Activated CD8-positive, alpha-beta T cell treated with anti-CD3 and anti-CD28 coated beads for 36 hours (primary cell): ENCODE measurements around the gene MTA2. TPM values are rescaled to one million over a fixed set of nuclear protein-coding genes. Genes with fewer than 3 reads are reported as not detected.
"Not testable (repeated sequence)": the region's sequence is repeated elsewhere in the genome, so short reads cannot be mapped to it uniquely, and the experiment has no call there.

ENCODE experiments used
- ATAC-seq: fragments of 200-7000 bp; cut with Tn5 transposase; one replicate; pipeline ENCODE4 v1.10.0; 2021; ENCODE audit warnings: mild to moderate bottlenecking, moderate library complexity
- CTCF ChIA-PET: fragments of 350-600 bp; sonication (Branson Sonifier 250); formaldehyde crosslinking; loops from one replicate; lab custom pipeline; 2021; ENCODE audit warnings: antibody characterized with exemption; lab: Charles Lee
- POLR2A ChIA-PET: fragments of 350-600 bp; sonication (Branson Sonifier 250); formaldehyde crosslinking; loops from one replicate; lab custom pipeline; 2021; ENCODE audit warnings: antibody characterized with exemption; lab: Charles Lee
- DNase-seq: peaks from one replicate; pipeline ENCODE4 v3.0.0-alpha.2; 2020
- H3K27ac Mint-ChIP-seq: one replicate; pipeline ENCODE4 v1.8.0; 2021; ENCODE audit warnings: mild to moderate bottlenecking, mixed read lengths
- H3K27me3 Mint-ChIP-seq: one replicate; pipeline ENCODE4 v1.8.0; 2021; ENCODE audit warnings: mixed read lengths
- H3K36me3 Mint-ChIP-seq: one replicate; pipeline ENCODE4 v1.8.0; 2021; ENCODE audit warnings: low read depth, mixed read lengths
- H3K4me1 Mint-ChIP-seq: one replicate; pipeline ENCODE4 v1.8.0; 2021; ENCODE audit warnings: low read depth, mixed read lengths
- H3K4me3 Mint-ChIP-seq: one replicate; pipeline ENCODE4 v1.8.0; 2021; ENCODE audit warnings: mild to moderate bottlenecking, moderate library complexity, mixed read lengths
- H3K9me3 Mint-ChIP-seq: one replicate; pipeline ENCODE4 v1.8.0; 2021; ENCODE audit warnings: mixed read lengths
- intact Hi-C: fragments of 100-400 bp; cut with micrococcal nuclease; formaldehyde crosslinking; loops from one replicate; pipeline ENCODE4 v1.10.0; 2022
- total RNA-seq, 2 experiments: library from RNA; stranded (reverse); gene quantifications; one replicate each; pipeline ENCODE4 v1.2.3, GENCODE V29; 2021
- TF ChIP-seq, protein P1 (sequence below): fragments of 200-600 bp; IDR thresholded peaks from one replicate; pipeline ENCODE4 v1.8.0; 2022; ENCODE audit warnings: antibody characterized with exemption, mild to moderate bottlenecking

The MTA2 gene
- total RNA-seq, 2 experiments from 2014 or later: 159 to 164 TPM

DNA sequence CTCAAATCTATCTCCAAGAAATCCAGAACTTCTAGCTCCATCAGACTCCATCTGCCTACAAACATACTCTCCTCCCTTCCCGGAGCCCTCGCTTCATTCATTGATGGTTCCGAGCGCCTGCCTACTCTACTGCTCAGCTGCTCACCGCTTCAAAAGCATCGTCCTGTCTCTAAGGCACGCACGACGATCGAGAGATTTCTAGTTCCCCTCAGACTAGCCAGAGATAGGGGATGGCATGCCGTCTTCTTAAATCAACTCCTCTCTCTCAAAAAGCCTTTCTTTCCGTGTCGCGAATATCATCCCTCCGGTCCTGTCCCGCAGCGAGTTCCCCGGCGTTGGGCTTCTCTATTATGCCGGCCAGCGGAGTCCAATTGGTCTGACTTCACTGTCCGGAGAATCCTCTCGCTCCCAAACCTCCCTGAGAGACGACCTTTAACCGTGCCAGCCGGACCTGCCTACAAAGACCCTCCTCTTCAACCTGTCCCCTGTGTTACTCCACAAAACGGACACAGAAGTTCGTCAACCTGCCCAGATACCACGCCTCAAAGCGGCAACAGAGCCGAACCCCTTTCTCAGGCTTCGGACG, 28.6 kb downstream of the MTA2 start:
- Mint-ChIP-seq H3K27ac (peak overlapping the region; percentile 97), H3K4me3 (peak overlapping the region; percentile 96), H3K9me3 (no peaks in the 10 kb centered on the region), H3K36me3 (peaks cover 70% of the 10 kb centered on the region), H3K4me1 (peaks cover 51% of the 10 kb centered on the region), H3K27me3 (no peaks in the 10 kb centered on the region)
- no peak for ATAC-seq
- ChIA-PET CTCF (interaction anchor here (1.0 to 4.0 kb wide), 11 partner anchors 13 to 179 kb away, joined by 3 to 14 read pairs (median 5); partner anchors contain the start of gene TUT1), POLR2A (interaction anchor here (1.0 to 11.0 kb wide), 14 partner anchors 12 to 282 kb away, joined by 3 to 156 read pairs (median 6); partner anchors contain the start of genes C11orf98, CSKMT and TUT1)
- TF ChIP-seq, protein P1, sequence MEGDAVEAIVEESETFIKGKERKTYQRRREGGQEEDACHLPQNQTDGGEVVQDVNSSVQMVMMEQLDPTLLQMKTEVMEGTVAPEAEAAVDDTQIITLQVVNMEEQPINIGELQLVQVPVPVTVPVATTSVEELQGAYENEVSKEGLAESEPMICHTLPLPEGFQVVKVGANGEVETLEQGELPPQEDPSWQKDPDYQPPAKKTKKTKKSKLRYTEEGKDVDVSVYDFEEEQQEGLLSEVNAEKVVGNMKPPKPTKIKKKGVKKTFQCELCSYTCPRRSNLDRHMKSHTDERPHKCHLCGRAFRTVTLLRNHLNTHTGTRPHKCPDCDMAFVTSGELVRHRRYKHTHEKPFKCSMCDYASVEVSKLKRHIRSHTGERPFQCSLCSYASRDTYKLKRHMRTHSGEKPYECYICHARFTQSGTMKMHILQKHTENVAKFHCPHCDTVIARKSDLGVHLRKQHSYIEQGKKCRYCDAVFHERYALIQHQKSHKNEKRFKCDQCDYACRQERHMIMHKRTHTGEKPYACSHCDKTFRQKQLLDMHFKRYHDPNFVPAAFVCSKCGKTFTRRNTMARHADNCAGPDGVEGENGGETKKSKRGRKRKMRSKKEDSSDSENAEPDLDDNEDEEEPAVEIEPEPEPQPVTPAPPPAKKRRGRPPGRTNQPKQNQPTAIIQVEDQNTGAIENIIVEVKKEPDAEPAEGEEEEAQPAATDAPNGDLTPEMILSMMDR: no peak
- DNase-seq: peak; percentile 34
- intact Hi-C loops: no loop called here

DNA sequence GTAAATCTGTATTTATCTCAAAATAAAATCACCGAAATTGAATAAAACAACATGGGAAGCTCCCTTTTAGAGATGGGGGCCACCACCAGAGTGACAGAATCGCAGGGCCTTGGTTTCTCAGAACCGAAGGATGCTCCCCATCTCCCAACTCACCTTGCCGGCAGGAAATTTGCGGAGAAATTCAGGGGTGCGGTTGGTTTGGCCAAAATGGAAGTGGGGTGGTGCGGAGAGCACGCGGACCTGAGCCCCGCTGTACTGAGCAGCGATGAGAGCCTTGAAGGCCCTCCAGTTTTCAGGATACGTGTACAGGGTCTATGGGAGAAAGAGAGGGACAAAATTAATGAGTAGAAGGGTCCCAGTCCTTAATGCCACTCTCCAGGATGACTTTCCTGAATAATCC, 29.2 kb downstream of the MTA2 start:
- ChIA-PET POLR2A (interaction anchor here (0.6 to 11.0 kb wide), 7 partner anchors 16 to 269 kb away, joined by 3 to 156 read pairs (median 3); partner anchors contain the start of gene TUT1), CTCF (interaction anchor here (1.2 to 4.0 kb wide), 6 partner anchors 12 to 148 kb away, joined by 3 to 14 read pairs (median 4); no protein-coding TSS in a partner anchor)
- no peak for DNase-seq
- Mint-ChIP-seq H3K27ac (peak overlapping the region; percentile 97), H3K36me3 (peaks cover 71% of the 10 kb centered on the region), H3K4me1 (peaks cover 53% of the 10 kb centered on the region), H3K9me3 (no peaks in the 10 kb centered on the region), H3K27me3 (no peaks in the 10 kb centered on the region), H3K4me3 (peak overlapping the region; percentile 96)
- TF ChIP-seq, protein P1: no peak
- no peak for ATAC-seq
- intact Hi-C loops: no loop called here

DNA sequence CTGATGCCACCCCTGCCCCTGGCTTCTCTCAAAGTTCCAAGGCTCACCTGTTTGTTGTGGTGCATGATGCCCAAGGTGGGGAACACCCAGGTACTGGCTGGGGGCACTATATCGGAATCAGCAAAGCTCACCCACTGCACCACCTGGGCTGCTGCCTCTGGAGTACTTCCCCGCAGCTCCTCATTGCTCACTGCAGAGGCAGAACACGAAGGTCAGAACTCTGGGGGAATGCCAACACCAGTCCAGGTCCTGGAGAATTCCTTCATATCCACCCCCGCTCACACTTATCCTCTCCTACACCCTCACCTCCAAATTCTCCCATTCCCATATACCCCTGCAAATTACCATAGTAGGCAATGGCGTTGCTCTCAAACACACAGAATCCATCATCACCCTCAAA, 30.2 kb downstream of the MTA2 start:
- Mint-ChIP-seq H3K4me1 (peaks cover 62% of the 10 kb centered on the region), H3K27ac (peak overlapping the region; percentile 97), H3K36me3 (peaks cover 75% of the 10 kb centered on the region), H3K4me3 (peak overlapping the region; percentile 96)
- intact Hi-C loops, H3K27me3 Mint-ChIP-seq, ATAC-seq, DNase-seq, H3K9me3 Mint-ChIP-seq: not testable (repeated sequence)
- POLR2A ChIA-PET: interaction anchor here (0.7 to 11.0 kb wide), 4 partner anchors 15 to 156 kb away, joined by 4 to 156 read pairs (median 10); partner anchors contain the start of genes HNRNPUL2, LBHD1, TUT1 and UQCC3
- CTCF ChIA-PET: interaction anchor here (2.0 to 4.9 kb wide), 3 partner anchors 11 to 147 kb away, joined by 8 to 29 read pairs (median 25); partner anchors contain the start of gene TUT1

DNA sequence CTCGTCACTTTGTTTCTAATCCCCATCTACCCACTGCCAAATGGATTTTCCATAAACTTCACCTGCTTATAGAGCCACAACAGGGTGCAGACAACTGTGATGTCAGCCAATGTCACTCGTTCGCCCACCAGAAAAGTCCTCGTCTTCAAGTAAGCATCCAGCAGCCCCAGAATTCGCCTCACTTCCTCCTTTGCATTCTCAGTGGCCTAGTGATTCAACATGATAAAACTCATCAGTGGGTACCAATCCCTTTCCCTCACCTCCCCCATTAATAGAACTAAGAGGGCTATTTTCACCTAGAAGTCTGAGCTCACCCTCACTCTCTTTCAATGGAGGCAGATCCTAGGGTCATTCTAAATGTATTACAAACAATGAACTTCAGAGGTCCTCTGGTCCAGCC, 30.8 kb downstream of the MTA2 start:
- peaks cover 81% of the 10 kb centered on the region for H3K36me3 Mint-ChIP-seq
- H3K27me3 Mint-ChIP-seq, DNase-seq, ATAC-seq, H3K9me3 Mint-ChIP-seq, intact Hi-C loops: not testable (repeated sequence)
- peaks cover 65% of the 10 kb centered on the region for H3K4me1 Mint-ChIP-seq
- ChIA-PET CTCF (interaction anchor here (0.6 to 4.9 kb wide), 4 partner anchors 11 to 146 kb away, joined by 3 to 29 read pairs (median 16); partner anchors contain the start of gene TUT1), POLR2A (interaction anchor here (0.6 to 11.0 kb wide), 9 partner anchors 14 to 275 kb away, joined by 3 to 156 read pairs (median 4); partner anchors contain the start of genes AHNAK, HNRNPUL2, LBHD1 and TUT1)
- H3K27ac Mint-ChIP-seq: peak overlapping the region; percentile 97
- H3K4me3 Mint-ChIP-seq: peak overlapping the region; percentile 96

DNA sequence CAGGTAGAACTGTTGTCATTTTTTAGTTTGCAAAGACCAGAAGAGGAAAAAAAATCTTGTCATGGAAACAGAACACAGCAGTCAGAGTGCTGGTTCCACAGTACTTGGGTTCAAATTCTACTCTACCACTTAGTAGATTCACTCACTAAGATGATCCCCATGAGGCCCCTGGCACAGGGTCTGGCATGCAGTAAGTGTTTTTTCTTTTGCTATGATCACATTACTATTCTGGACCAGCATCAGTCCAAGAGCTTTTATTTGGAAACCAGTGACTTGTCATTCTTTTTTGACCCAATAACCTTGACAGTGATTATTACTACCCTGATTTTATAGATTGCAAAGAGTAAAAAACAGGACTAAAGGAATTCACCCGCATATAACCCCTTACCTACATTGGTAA, 32.1 kb downstream of the MTA2 start:
- Mint-ChIP-seq H3K9me3 (no peaks in the 10 kb centered on the region), H3K4me1 (peaks cover 62% of the 10 kb centered on the region), H3K4me3 (peak overlapping the region; percentile 1), H3K27ac (peak overlapping the region; percentile 59), H3K36me3 (peaks cover 85% of the 10 kb centered on the region), H3K27me3 (no peaks in the 10 kb centered on the region)
- no peak for ATAC-seq
- intact Hi-C loops: no loop called here
- POLR2A ChIA-PET: interaction anchor here (0.6 to 11.0 kb wide), 10 partner anchors 13 to 311 kb away, joined by 3 to 156 read pairs (median 4); partner anchors contain the start of genes AHNAK, MTA2, SLC3A2 and TUT1
- DNase-seq: no peak
- TF ChIP-seq, protein P1: no peak
- CTCF ChIA-PET: interaction anchor here (0.7 to 4.9 kb wide), 6 partner anchors 10 to 145 kb away, joined by 3 to 29 read pairs (median 6); partner anchors contain the start of gene TUT1
